ENCODE results near the gene PLEKHS1. TPM values are rescaled to one million over a fixed set of nuclear protein-coding genes. Genes with fewer than 3 reads are reported as not detected.
"Not testable (repeated sequence)": the region's sequence is repeated elsewhere in the genome, so short reads cannot be mapped to it uniquely, and the experiment has no call there.

PLEKHS1 gene
- total RNA-seq, 1 donor, result under 0.01 TPM

DNA sequence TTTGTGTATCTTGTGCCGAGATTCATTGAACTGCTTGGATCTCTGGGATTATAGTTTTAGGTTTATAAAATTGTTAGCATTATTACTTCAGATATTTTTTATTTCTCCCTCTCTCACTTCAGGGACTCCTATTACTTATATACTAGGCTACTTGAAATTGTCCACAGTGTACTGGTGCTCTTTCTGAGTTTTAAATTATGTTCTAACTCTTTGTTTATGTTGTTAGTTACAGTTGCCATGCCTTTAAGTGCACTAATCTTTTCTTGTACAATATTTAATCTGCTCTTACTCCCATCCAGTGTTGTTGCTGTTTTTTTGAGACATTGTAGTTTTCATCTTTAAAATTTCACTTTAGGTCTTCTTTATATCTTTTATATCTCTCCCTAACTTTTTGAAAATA is 13.1 kb downstream of the PLEKHS1 start:
- Histone ChIP-seq H4K20me1 (ENCODE audit: insufficient read depth, low read length) (no peaks in the 10 kb centered on the region), H3K4me1 (ENCODE audit: insufficient read depth, low read length) (no peaks in the 10 kb centered on the region), H3K27ac (ENCODE audit: low read depth, low read length) (no peak overlapping the region), H3K79me2 (ENCODE audit: insufficient read depth, low read length) (no peaks in the 10 kb centered on the region), H3K27me3 (ENCODE audit: insufficient read depth, low read length) (peaks cover 17% of the 10 kb centered on the region), H3K36me3 (ENCODE audit: insufficient read depth, low read length) (no peaks in the 10 kb centered on the region), H3K9me3 (ENCODE audit: low read depth, low read length) (no peaks in the 10 kb centered on the region), H3K4me3 (ENCODE audit: insufficient read depth, low read length) (no peak overlapping the region), H2AFZ (ENCODE audit: low read length) (no peak overlapping the region), H3K4me2 (ENCODE audit: insufficient read depth, low read length) (no peak overlapping the region)
- TF ChIP-seq, protein P1, sequence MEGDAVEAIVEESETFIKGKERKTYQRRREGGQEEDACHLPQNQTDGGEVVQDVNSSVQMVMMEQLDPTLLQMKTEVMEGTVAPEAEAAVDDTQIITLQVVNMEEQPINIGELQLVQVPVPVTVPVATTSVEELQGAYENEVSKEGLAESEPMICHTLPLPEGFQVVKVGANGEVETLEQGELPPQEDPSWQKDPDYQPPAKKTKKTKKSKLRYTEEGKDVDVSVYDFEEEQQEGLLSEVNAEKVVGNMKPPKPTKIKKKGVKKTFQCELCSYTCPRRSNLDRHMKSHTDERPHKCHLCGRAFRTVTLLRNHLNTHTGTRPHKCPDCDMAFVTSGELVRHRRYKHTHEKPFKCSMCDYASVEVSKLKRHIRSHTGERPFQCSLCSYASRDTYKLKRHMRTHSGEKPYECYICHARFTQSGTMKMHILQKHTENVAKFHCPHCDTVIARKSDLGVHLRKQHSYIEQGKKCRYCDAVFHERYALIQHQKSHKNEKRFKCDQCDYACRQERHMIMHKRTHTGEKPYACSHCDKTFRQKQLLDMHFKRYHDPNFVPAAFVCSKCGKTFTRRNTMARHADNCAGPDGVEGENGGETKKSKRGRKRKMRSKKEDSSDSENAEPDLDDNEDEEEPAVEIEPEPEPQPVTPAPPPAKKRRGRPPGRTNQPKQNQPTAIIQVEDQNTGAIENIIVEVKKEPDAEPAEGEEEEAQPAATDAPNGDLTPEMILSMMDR (IDR thresholded peaks at IDR 0.05; ENCODE audit: extremely low read depth, low read depth, low read length), result no peak
- DNase-seq (ENCODE audit: insufficient read length, low spot score, missing footprints), result no peak

DNA sequence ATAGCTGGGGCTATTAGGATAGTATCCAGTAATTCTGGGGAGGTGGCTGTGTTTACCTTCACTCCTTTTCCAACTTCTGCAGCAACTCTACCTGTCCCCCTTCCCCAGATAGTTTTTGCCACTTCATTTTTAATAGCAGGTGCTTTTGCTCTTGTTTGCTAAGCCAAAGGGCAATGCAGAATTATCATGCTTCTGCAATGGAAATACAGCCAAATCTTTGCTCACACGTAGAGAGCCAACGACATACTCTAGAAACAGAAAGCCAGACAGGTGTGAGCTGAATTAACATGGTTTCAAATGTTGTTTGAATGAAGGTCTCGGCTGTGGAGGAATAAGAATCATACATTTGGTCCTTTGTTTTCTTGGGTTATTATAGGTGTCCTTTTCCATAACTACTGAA is 14.4 kb downstream of the PLEKHS1 start:
- no peak overlapping the region for H3K4me3 ChIP-seq (ENCODE audit: insufficient read depth, low read length)
- TF ChIP-seq, protein P1 (IDR thresholded peaks at IDR 0.05; ENCODE audit: extremely low read depth, low read depth, low read length), result no peak
- no peak for DNase-seq (ENCODE audit: insufficient read length, low spot score, missing footprints)

DNA sequence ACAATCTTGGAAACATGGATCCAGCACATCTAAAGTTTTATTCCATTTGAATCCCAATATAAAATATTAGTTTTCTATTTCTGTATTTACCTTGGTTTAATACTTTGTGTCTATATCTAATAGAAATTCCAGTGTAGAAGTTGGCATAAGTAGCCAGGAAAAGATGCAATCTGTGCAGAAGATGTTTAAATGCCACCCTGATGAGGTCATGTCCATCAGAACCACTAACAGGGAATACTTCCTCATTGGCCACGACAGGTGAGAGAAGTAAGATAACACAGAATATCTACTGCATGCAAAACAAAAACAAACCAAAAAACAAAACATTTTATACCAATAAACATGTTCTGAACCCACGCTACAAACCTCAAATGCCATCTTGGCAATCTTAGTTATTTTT is 15.7 kb downstream of the PLEKHS1 start:
- peaks cover 21% of the 10 kb centered on the region for H3K27me3 ChIP-seq (ENCODE audit: insufficient read depth, low read length)
- H3K36me3 ChIP-seq (ENCODE audit: insufficient read depth, low read length), result no peaks in the 10 kb centered on the region
- DNase-seq (ENCODE audit: insufficient read length, low spot score, missing footprints), result no peak

More for the DNA sequence above, 14.4 kb downstream of the PLEKHS1 start:
- Histone ChIP-seq H3K27me3 (ENCODE audit: insufficient read depth, low read length) (peaks cover 17% of the 10 kb centered on the region), H3K79me2 (ENCODE audit: insufficient read depth, low read length) (no peaks in the 10 kb centered on the region), H3K4me2 (ENCODE audit: insufficient read depth, low read length) (no peak overlapping the region), H3K27ac (ENCODE audit: low read depth, low read length) (no peak overlapping the region), H3K9me3 (ENCODE audit: low read depth, low read length) (no peaks in the 10 kb centered on the region), H3K36me3 (ENCODE audit: insufficient read depth, low read length) (no peaks in the 10 kb centered on the region), H3K4me1 (ENCODE audit: insufficient read depth, low read length) (no peaks in the 10 kb centered on the region), H4K20me1 (ENCODE audit: insufficient read depth, low read length) (no peaks in the 10 kb centered on the region), H2AFZ (ENCODE audit: low read length) (no peak overlapping the region)

DNA sequence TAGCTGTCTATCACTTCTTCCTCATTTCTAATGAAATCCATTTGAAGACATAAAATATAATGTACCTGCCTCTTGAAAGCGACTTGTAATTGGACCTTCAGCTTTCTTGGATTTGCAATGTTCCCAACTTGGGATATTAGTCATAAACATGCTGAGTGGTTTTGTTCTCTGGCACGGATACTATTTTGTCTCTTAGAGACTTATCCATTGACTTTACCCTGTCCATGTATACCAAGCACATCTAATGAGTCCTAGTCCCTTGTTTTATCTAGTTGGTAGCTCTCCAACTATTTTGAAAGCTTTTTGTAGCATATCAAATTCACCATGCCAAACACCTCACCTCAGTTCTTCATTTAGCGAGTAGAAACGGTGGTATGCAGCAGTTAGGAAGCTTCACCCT is 18.9 kb downstream of the PLEKHS1 start:
- Histone ChIP-seq H3K27me3 (ENCODE audit: insufficient read depth, low read length) (peaks cover 35% of the 10 kb centered on the region), H3K4me2 (ENCODE audit: insufficient read depth, low read length) (no peak overlapping the region), H3K4me1 (ENCODE audit: insufficient read depth, low read length) (no peaks in the 10 kb centered on the region), H3K27ac (ENCODE audit: low read depth, low read length) (no peak overlapping the region), H3K4me3 (ENCODE audit: insufficient read depth, low read length) (no peak overlapping the region), H4K20me1 (ENCODE audit: insufficient read depth, low read length) (no peaks in the 10 kb centered on the region), H2AFZ (ENCODE audit: low read length) (no peak overlapping the region), H3K9me3 (ENCODE audit: low read depth, low read length) (no peaks in the 10 kb centered on the region), H3K36me3 (ENCODE audit: insufficient read depth, low read length) (no peaks in the 10 kb centered on the region), H3K79me2 (ENCODE audit: insufficient read depth, low read length) (no peaks in the 10 kb centered on the region)
- TF ChIP-seq, protein P1 (IDR thresholded peaks at IDR 0.05; ENCODE audit: extremely low read depth, low read depth, low read length), result no peak
- no peak for DNase-seq (ENCODE audit: insufficient read length, low spot score, missing footprints)

More for the DNA sequence above, 15.7 kb downstream of the PLEKHS1 start:
- Histone ChIP-seq H2AFZ (ENCODE audit: low read length) (no peak overlapping the region), H3K4me3 (ENCODE audit: insufficient read depth, low read length) (no peak overlapping the region), H3K4me2 (ENCODE audit: insufficient read depth, low read length) (no peak overlapping the region), H4K20me1 (ENCODE audit: insufficient read depth, low read length) (no peaks in the 10 kb centered on the region), H3K4me1 (ENCODE audit: insufficient read depth, low read length) (no peaks in the 10 kb centered on the region), H3K79me2 (ENCODE audit: insufficient read depth, low read length) (no peaks in the 10 kb centered on the region), H3K27ac (ENCODE audit: low read depth, low read length) (no peak overlapping the region), H3K9me3 (ENCODE audit: low read depth, low read length) (no peaks in the 10 kb centered on the region)
- TF ChIP-seq, protein P1 (IDR thresholded peaks at IDR 0.05; ENCODE audit: extremely low read depth, low read depth, low read length), result no peak

DNA sequence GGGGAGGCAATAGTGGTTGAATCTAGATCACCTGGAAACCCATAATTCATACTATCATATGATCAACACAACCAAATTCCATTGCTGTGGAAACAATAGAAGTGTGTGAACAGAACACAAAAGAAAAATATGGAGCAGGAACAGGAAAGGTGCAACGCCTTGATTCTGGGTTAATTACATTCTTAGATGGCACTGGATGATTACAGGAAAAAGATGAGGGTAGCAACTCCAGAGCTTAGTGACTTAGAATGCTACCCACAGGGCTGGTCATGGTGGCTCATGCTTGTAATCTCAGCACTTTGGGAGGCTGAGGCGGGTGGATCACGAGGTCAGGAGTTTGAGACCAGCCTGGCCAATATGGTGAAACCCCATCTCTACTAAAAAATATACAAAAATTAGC is 19.6 kb downstream of the PLEKHS1 start:
- H3K4me1 ChIP-seq (ENCODE audit: insufficient read depth, low read length); H3K4me3 ChIP-seq (ENCODE audit: insufficient read depth, low read length); H4K20me1 ChIP-seq (ENCODE audit: insufficient read depth, low read length); DNase-seq (ENCODE audit: insufficient read length, low spot score, missing footprints); H3K36me3 ChIP-seq (ENCODE audit: insufficient read depth, low read length); H3K79me2 ChIP-seq (ENCODE audit: insufficient read depth, low read length); H3K27ac ChIP-seq (ENCODE audit: low read depth, low read length); H2AFZ ChIP-seq (ENCODE audit: low read length); H3K4me2 ChIP-seq (ENCODE audit: insufficient read depth, low read length); H3K9me3 ChIP-seq (ENCODE audit: low read depth, low read length): not testable (repeated sequence)
- peaks cover 40% of the 10 kb centered on the region for H3K27me3 ChIP-seq (ENCODE audit: insufficient read depth, low read length)

All from osteoblast (primary cell).